ENCODE data around the gene TAF13.

GRCh38 chr1:109050228-109050995, 25.4 kb downstream of the TAF13 start:
- no peak for TF ChIP-seq SP1 (IDR thresholded peaks at IDR 0.05)
- TF ChIP-seq FOXA1 (IDR thresholded peaks at IDR 0.05): no peak
- TF ChIP-seq LEF1 (IDR thresholded peaks at IDR 0.05; ENCODE audit: borderline replicate concordance): no peak

Measured in HEK293T (cell line).